PC-3 (cell line): ENCODE measurements around the gene GBA3. TPM values are rescaled to one million over a fixed set of nuclear protein-coding genes. Genes with fewer than 3 reads are reported as not detected.

Source experiments
- ATAC-seq: fragments of 200-7000 bp; cut with Tn5 transposase; 2 replicates; pipeline ENCODE4 v1.9.1; 2020; ENCODE audit warnings: mild to moderate bottlenecking, moderate library complexity
- BruUV-seq: library from RNA; stranded (reverse); fragments of 400-500 nt; replicated peaks from 2 replicates; lab custom pipeline; 2021; lab: Mats Ljungman, UMichigan
- CTCF ChIA-PET: fragments of 300-600 bp; sonication (Branson Sonifier 250); formaldehyde crosslinking; loops from one replicate; lab custom pipeline; 2022; ENCODE audit warnings: antibody characterized with exemption; lab: Charles Lee
- POLR2A ChIA-PET: fragments of 300-600 bp; sonication (Branson Sonifier 250); formaldehyde crosslinking; loops from one replicate; lab custom pipeline; 2022; ENCODE audit warnings: antibody characterized with exemption; ENCODE audit not compliant: unreplicated experiment; lab: Charles Lee
- DNase-seq: peaks from one replicate; pipeline ENCODE4 v3.0.0-alpha.2; 2015
- H2AFZ ChIP-seq: fragments of 300-600 bp; sonication (generic); 2 replicates; pipeline ENCODE4 v1.6.0; 2016; ENCODE audit warnings: antibody characterized with exemption, low read length
- H3F3A ChIP-seq: fragments of 300-600 bp; sonication (generic); one replicate; pipeline ENCODE4 v1.6.0; 2017; ENCODE audit warnings: antibody characterized with exemption, low read length, control low read depth, mild to moderate bottlenecking; ENCODE audit not compliant: unreplicated experiment
- H3K27ac ChIP-seq: fragments of 300-600 bp; sonication (generic); 2 replicates; pipeline ENCODE4 v1.5.1; 2016; ENCODE audit warnings: mild to moderate bottlenecking, low read length
- H3K27me3 ChIP-seq: fragments of 300-600 bp; sonication (generic); 2 replicates; pipeline ENCODE4 v1.6.1; 2016; ENCODE audit warnings: low read length, mixed read lengths
- H3K36me3 ChIP-seq: fragments of 300-600 bp; sonication (generic); 2 replicates; pipeline ENCODE4 v1.6.1; 2016; ENCODE audit warnings: low read depth, mixed run types, low read length, mixed read lengths
- H3K4me1 ChIP-seq: fragments of 300-600 bp; sonication (generic); 2 replicates; pipeline ENCODE4 v1.5.1; 2016; ENCODE audit warnings: low read length; ENCODE audit not compliant: insufficient read depth
- H3K4me2 ChIP-seq: fragments of 300-600 bp; sonication (generic); 2 replicates; pipeline ENCODE4 v1.6.0; 2016; ENCODE audit warnings: low read length
- H3K4me3 ChIP-seq: fragments of 300-600 bp; sonication (generic); 2 replicates; pipeline ENCODE4 v1.5.1; 2016; ENCODE audit warnings: mild to moderate bottlenecking, low read length, mixed read lengths
- H3K79me2 ChIP-seq: fragments of 300-600 bp; sonication (generic); 2 replicates; pipeline ENCODE4 v1.6.1; 2017; ENCODE audit warnings: low read length, mixed read lengths
- H3K9ac ChIP-seq: fragments of 300-600 bp; sonication (generic); 2 replicates; pipeline ENCODE4 v1.6.0; 2016; ENCODE audit warnings: mild to moderate bottlenecking, low read length
- H3K9me2 ChIP-seq: fragments of 300-600 bp; sonication (generic); replicated peaks from 2 replicates; pipeline ENCODE4 v1.6.1; 2016; ENCODE audit warnings: mixed run types, low read length, mixed read lengths
- H3K9me3 ChIP-seq: fragments of 300-600 bp; sonication (generic); 2 replicates; pipeline ENCODE4 v1.6.1; 2016; ENCODE audit warnings: low read length, mixed read lengths
- H4K20me1 ChIP-seq: fragments of 300-600 bp; sonication (generic); 2 replicates; pipeline ENCODE4 v1.6.1; 2016; ENCODE audit warnings: low read length, mixed read lengths
- CTCF ChIP-seq: fragments of 300-600 bp; sonication (generic); conservative IDR thresholded peaks from 2 replicates; pipeline ENCODE4 v1.5.1; 2017; ENCODE audit warnings: antibody characterized with exemption, low read depth, mild to moderate bottlenecking, low read length
- EZH2 ChIP-seq: fragments of 300-600 bp; sonication (generic); IDR thresholded peaks from one replicate; pipeline ENCODE4 v1.6.1; 2017; ENCODE audit warnings: antibody characterized with exemption, mild to moderate bottlenecking, low read length; ENCODE audit not compliant: unreplicated experiment
- EZH2phosphoT487 ChIP-seq: fragments of 300-600 bp; sonication (generic); IDR thresholded peaks from 2 replicates; pipeline ENCODE4 v1.6.1; 2018; ENCODE audit warnings: mild to moderate bottlenecking, antibody characterized with exemption, low read length, borderline replicate concordance
- intact Hi-C: fragments of 100-400 bp; cut with micrococcal nuclease; formaldehyde crosslinking; loops from 2 replicates; pipeline ENCODE4 v1.9.0; 2023
- total RNA-seq: library from RNA; depleted of rRNA; stranded (reverse); fragments of >200 nt; gene quantifications from 2 replicates; pipeline ENCODE4 v1.2.3, GENCODE V29; 2014

The GBA3 gene
- total RNA-seq, 1 experiment from 2014 or later, result not detected

GRCh38 chr4:22787753-22788375, 95.1 kb downstream of the GBA3 start:
- Histone ChIP-seq H3K79me2 (no peaks in the 10 kb centered on the region), H2AFZ (no peak overlapping the region), H3K4me2 (no peak overlapping the region), H3K4me3 (no peak overlapping the region), H3K27ac (no peak overlapping the region), H3F3A (no peaks in the 10 kb centered on the region), H3K36me3 (no peaks in the 10 kb centered on the region), H3K27me3 (no peaks in the 10 kb centered on the region), H4K20me1 (no peaks in the 10 kb centered on the region), H3K9me2 (no peaks in the 10 kb centered on the region), H3K4me1 (no peaks in the 10 kb centered on the region), H3K9me3 (no peaks in the 10 kb centered on the region), H3K9ac (no peak overlapping the region)
- ATAC-seq (no peak), DNase-seq (no peak)
- intact Hi-C loops, result no loop called here
- ChIA-PET CTCF (no interaction called here), POLR2A (no interaction called here)
- TF ChIP-seq EZH2phosphoT487 (no peak), EZH2 (no peak), CTCF (no peak)
- no TSS peak for BruUV-seq

GRCh38 chr4:22790631-22791030, 97.9 kb downstream of the GBA3 start:
- H3K9me3 ChIP-seq, result no peaks in the 10 kb centered on the region
- no peaks in the 10 kb centered on the region for H3K79me2 ChIP-seq
- no peak overlapping the region for H3K9ac ChIP-seq
- intact Hi-C loops, result no loop called here
- H3K9me2 ChIP-seq, result no peaks in the 10 kb centered on the region
- H4K20me1 ChIP-seq, result no peaks in the 10 kb centered on the region
- ChIA-PET CTCF (no interaction called here), POLR2A (no interaction called here)
- DNase-seq (no peak), ATAC-seq (no peak)
- H3K4me2 ChIP-seq, result no peak overlapping the region
- H3K36me3 ChIP-seq, result no peaks in the 10 kb centered on the region
- TF ChIP-seq CTCF (no peak), EZH2 (no peak), EZH2phosphoT487 (no peak)
- no peaks in the 10 kb centered on the region for H3F3A ChIP-seq
- H3K27ac ChIP-seq, result no peak overlapping the region
- H3K4me1 ChIP-seq, result no peaks in the 10 kb centered on the region
- H2AFZ ChIP-seq, result no peak overlapping the region
- no peak overlapping the region for H3K4me3 ChIP-seq
- peaks cover 16% of the 10 kb centered on the region for H3K27me3 ChIP-seq
- no TSS peak for BruUV-seq

GRCh38 chr4:22794732-22795131, 102.0 kb downstream of the GBA3 start:
- TF ChIP-seq EZH2 (no peak), CTCF (no peak), EZH2phosphoT487 (no peak)
- CTCF ChIA-PET, result no interaction called here
- Histone ChIP-seq H3K9ac (no peak overlapping the region), H3F3A (no peaks in the 10 kb centered on the region), H3K27me3 (peaks cover 22% of the 10 kb centered on the region), H2AFZ (no peak overlapping the region), H3K4me2 (no peak overlapping the region), H3K27ac (no peak overlapping the region), H3K9me3 (no peaks in the 10 kb centered on the region), H3K4me3 (no peak overlapping the region), H3K79me2 (no peaks in the 10 kb centered on the region), H3K36me3 (no peaks in the 10 kb centered on the region), H3K9me2 (no peaks in the 10 kb centered on the region), H3K4me1 (no peaks in the 10 kb centered on the region), H4K20me1 (no peaks in the 10 kb centered on the region)
- POLR2A ChIA-PET, result no interaction called here
- DNase-seq (no peak), ATAC-seq (no peak)
- intact Hi-C loops, result no loop called here
- BruUV-seq, result no TSS peak
